Ascending aorta (tissue), 2 donors: ENCODE data around the gene LTO1. TPM values are rescaled to one million over a fixed set of nuclear protein-coding genes. Genes with fewer than 3 reads are reported as not detected.

Experiments used
- DNase-seq, 2 donors: peaks; one replicate each; pipeline ENCODE4 v3.0.0-alpha.2; 2019; ENCODE audit warnings: low spot score in 2 of 2
- H3K27ac ChIP-seq, 2 donors: fragments of 200-600 bp; sonication (generic); one replicate each; pipeline ENCODE4 v1.5.1; 2016 to 2017; ENCODE audit warnings: mild to moderate bottlenecking in 1 of 2
- H3K27me3 ChIP-seq: fragments of 200-600 bp; sonication (generic); one replicate; pipeline ENCODE4 v1.5.1; 2017
- H3K36me3 ChIP-seq, 2 donors: fragments of 200-600 bp; sonication (generic); one replicate each; pipeline ENCODE4 v1.5.1; 2016
- H3K4me1 ChIP-seq, 2 donors: fragments of 200-600 bp; sonication (generic); one replicate each; pipeline ENCODE4 v1.5.1; 2016 to 2017; ENCODE audit warnings: mild to moderate bottlenecking in 1 of 2
- H3K4me3 ChIP-seq, 2 donors: fragments of 200-600 bp; sonication (generic); one replicate each; pipeline ENCODE4 v1.5.1; 2016 to 2017; ENCODE audit warnings: mild to moderate bottlenecking in 1 of 2
- H3K9me3 ChIP-seq, 2 donors: fragments of 200-600 bp; sonication (generic); one replicate each; pipeline ENCODE4 v1.5.1; 2016
- intact Hi-C: fragments of 100-400 bp; cut with DNase I; formaldehyde crosslinking; loops from one replicate; pipeline ENCODE4 v1.15.1; 2023
- total RNA-seq: library from RNA; depleted of rRNA; stranded (reverse); fragments of >200 nt; gene quantifications from one replicate; pipeline ENCODE4 v1.1.0, GENCODE V29; 2016
- TF ChIP-seq, protein P1 (sequence below), 3 experiments: fragments of 200-600 bp in 2 of 3; fragments of 450-650 bp in 1 of 3; sonication (generic) in 2 of 3; IDR thresholded peaks; one replicate each; pipeline ENCODE4 v1.5.1; 2016 to 2019; ENCODE audit warnings: antibody characterized with exemption in 3 of 3, mild to moderate bottlenecking in 1 of 3, moderate library complexity in 1 of 3

LTO1 gene
- total RNA-seq, 1 donor from 2014 or later, result 10.2 TPM

GRCh38 chr11:69670158-69670845 is 4.9 kb downstream of the LTO1 start:
- Histone ChIP-seq H3K4me3 (no peak overlapping the region), H3K9me3 (no peaks in the 10 kb centered on the region), H3K36me3 (peaks cover 36 to 64% of the 10 kb centered on the region in 2 donors), H3K27ac (peak overlapping the region in 1 of 2 donors; percentile 27), H3K27me3 (no peaks in the 10 kb centered on the region), H3K4me1 (peaks cover 7 to 20% of the 10 kb centered on the region in 2 donors)
- intact Hi-C loops, result loop anchor here (2.0 kb wide), 1 partner anchor 26 kb away; no protein-coding TSS in a partner anchor
- TF ChIP-seq, protein P1, sequence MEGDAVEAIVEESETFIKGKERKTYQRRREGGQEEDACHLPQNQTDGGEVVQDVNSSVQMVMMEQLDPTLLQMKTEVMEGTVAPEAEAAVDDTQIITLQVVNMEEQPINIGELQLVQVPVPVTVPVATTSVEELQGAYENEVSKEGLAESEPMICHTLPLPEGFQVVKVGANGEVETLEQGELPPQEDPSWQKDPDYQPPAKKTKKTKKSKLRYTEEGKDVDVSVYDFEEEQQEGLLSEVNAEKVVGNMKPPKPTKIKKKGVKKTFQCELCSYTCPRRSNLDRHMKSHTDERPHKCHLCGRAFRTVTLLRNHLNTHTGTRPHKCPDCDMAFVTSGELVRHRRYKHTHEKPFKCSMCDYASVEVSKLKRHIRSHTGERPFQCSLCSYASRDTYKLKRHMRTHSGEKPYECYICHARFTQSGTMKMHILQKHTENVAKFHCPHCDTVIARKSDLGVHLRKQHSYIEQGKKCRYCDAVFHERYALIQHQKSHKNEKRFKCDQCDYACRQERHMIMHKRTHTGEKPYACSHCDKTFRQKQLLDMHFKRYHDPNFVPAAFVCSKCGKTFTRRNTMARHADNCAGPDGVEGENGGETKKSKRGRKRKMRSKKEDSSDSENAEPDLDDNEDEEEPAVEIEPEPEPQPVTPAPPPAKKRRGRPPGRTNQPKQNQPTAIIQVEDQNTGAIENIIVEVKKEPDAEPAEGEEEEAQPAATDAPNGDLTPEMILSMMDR (IDR thresholded peaks at IDR 0.05), result peak; percentile 92 to 95 (median 93)
- DNase-seq, result peak; percentile 34 to 92

DNA sequence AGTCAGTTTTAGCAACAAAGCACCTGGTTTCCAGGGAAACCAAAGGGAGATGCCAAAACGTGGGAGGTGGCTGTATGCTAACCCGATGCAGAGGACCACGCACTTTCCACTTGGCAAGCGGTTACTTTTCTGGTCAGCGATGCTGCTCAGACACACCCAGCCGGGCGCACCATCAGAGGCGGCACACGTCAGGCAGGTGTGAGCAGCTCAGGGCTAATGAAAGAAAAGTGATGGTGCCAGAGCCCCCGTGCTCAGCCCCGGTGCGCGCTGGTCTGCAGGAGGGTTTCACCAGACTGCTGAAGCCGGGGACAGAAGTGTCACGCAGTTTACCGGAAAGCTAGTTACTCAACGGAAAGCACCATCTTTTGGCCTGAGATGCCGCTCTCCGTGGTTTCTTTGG is 5.7 kb downstream of the LTO1 start:
- DNase-seq, result no peak
- TF ChIP-seq, protein P1 (IDR thresholded peaks at IDR 0.05), result no peak
- no peak overlapping the region for H3K27ac ChIP-seq
- no peaks in the 10 kb centered on the region for H3K9me3 ChIP-seq
- peaks cover 45 to 72% of the 10 kb centered on the region in 2 donors for H3K36me3 ChIP-seq
- intact Hi-C loops, result no loop called here
- H3K27me3 ChIP-seq, result no peaks in the 10 kb centered on the region
- peaks cover 7 to 18% of the 10 kb centered on the region in 2 donors for H3K4me1 ChIP-seq
- no peak overlapping the region for H3K4me3 ChIP-seq

GRCh38 chr11:69667619-69668604 is 7.2 kb downstream of the LTO1 start:
- H3K4me3 ChIP-seq, result no peak overlapping the region
- H3K4me1 ChIP-seq, result peaks cover 0 to 5% of the 10 kb centered on the region in 2 donors
- no peak overlapping the region for H3K27ac ChIP-seq
- H3K9me3 ChIP-seq, result no peaks in the 10 kb centered on the region
- DNase-seq, result no peak
- H3K27me3 ChIP-seq, result no peaks in the 10 kb centered on the region
- TF ChIP-seq, protein P1 (IDR thresholded peaks at IDR 0.05), result no peak
- peaks cover 51 to 79% of the 10 kb centered on the region in 2 donors for H3K36me3 ChIP-seq
- intact Hi-C loops, result no loop called here

GRCh38 chr11:69666752-69667536 is 8.2 kb downstream of the LTO1 start:
- Histone ChIP-seq H3K4me3 (no peak overlapping the region), H3K27me3 (no peaks in the 10 kb centered on the region), H3K4me1 (peaks cover 0 to 5% of the 10 kb centered on the region in 2 donors), H3K27ac (no peak overlapping the region), H3K36me3 (peaks cover 46 to 70% of the 10 kb centered on the region in 2 donors), H3K9me3 (no peaks in the 10 kb centered on the region)
- no peak for DNase-seq
- intact Hi-C loops, result no loop called here
- TF ChIP-seq, protein P1 (IDR thresholded peaks at IDR 0.05), result no peak

GRCh38 chr11:69666261-69666660 is 8.9 kb downstream of the LTO1 start:
- Histone ChIP-seq H3K4me3 (no peak overlapping the region), H3K4me1 (peaks cover 0 to 5% of the 10 kb centered on the region in 2 donors), H3K27ac (no peak overlapping the region), H3K9me3 (no peaks in the 10 kb centered on the region), H3K27me3 (no peaks in the 10 kb centered on the region), H3K36me3 (peaks cover 40 to 63% of the 10 kb centered on the region in 2 donors)
- intact Hi-C loops, result no loop called here
- DNase-seq, result no peak
- TF ChIP-seq, protein P1 (IDR thresholded peaks at IDR 0.05), result no peak
